CD4-positive, alpha-beta memory T cell (primary cell): ENCODE measurements around the gene WIZ. TPM values are rescaled to one million over a fixed set of nuclear protein-coding genes. Genes with fewer than 3 reads are reported as not detected.

Source experiments
- CTCF ChIA-PET: fragments of 350-600 bp; sonication (Branson Sonifier 250); formaldehyde crosslinking; loops from one replicate; lab custom pipeline; 2021; ENCODE audit warnings: inconsistent platforms; ENCODE audit not compliant: partially characterized antibody; lab: Charles Lee
- POLR2A ChIA-PET: fragments of 350-600 bp; sonication (Branson Sonifier 250); formaldehyde crosslinking; loops from one replicate; lab custom pipeline; 2021; ENCODE audit not compliant: partially characterized antibody; lab: Charles Lee
- DNase-seq, 5 donors: peaks; one replicate each; pipeline versions ENCODE4 v3.0.0 to v3.0.0-alpha.2; 2020 to 2022; ENCODE audit warnings: mixed read lengths in 1 of 5
- H3K27ac ChIP-seq: one replicate; pipeline ENCODE4 v1.7.0; 2013; ENCODE audit warnings: low read depth, low read length
- H3K27me3 ChIP-seq: 2 replicates; pipeline ENCODE4 v1.7.0; 2013; ENCODE audit warnings: mild to moderate bottlenecking, low read length, moderate library complexity; ENCODE audit not compliant: insufficient read depth
- H3K36me3 ChIP-seq: 2 replicates; pipeline ENCODE4 v1.7.0; 2013; ENCODE audit warnings: mild to moderate bottlenecking, low read length, moderate library complexity; ENCODE audit not compliant: insufficient read depth
- H3K4me1 ChIP-seq: 2 replicates; pipeline ENCODE4 v1.7.0; 2013; ENCODE audit warnings: mild to moderate bottlenecking, low read length, moderate library complexity; ENCODE audit not compliant: insufficient read depth
- H3K4me3 ChIP-seq, 2 donors: one replicate each; pipeline ENCODE4 v1.7.0; 2013; ENCODE audit warnings: low read length in 2 of 2, mild to moderate bottlenecking in 1 of 2
- H3K9me3 ChIP-seq, 2 donors: one replicate each; pipeline ENCODE4 v1.7.0; 2013; ENCODE audit warnings: low read length in 2 of 2, control low read depth in 1 of 2; ENCODE audit not compliant: control insufficient read depth in 1 of 2
- H3K27ac Mint-ChIP-seq, 7 donors: one replicate each; pipeline ENCODE4 v1.8.0; 2020 to 2021; ENCODE audit warnings: mixed read lengths in 7 of 7, mild to moderate bottlenecking in 6 of 7, inconsistent platforms in 3 of 7, moderate library complexity in 3 of 7
- H3K27me3 Mint-ChIP-seq, 2 donors: one replicate each; pipeline ENCODE4 v1.8.0; 2020 to 2021; ENCODE audit warnings: mixed read lengths in 2 of 2
- H3K36me3 Mint-ChIP-seq, 2 donors: one replicate each; pipeline ENCODE4 v1.8.0; 2020 to 2021; ENCODE audit warnings: mixed read lengths in 2 of 2, inconsistent platforms in 1 of 2, mild to moderate bottlenecking in 1 of 2
- H3K4me1 Mint-ChIP-seq, 4 donors: one replicate each; pipeline ENCODE4 v1.8.0; 2020 to 2021; ENCODE audit warnings: mixed read lengths in 4 of 4, mild to moderate bottlenecking in 1 of 4
- H3K4me3 Mint-ChIP-seq, 8 donors: one replicate each; pipeline ENCODE4 v1.8.0; 2020 to 2021; ENCODE audit warnings: mixed read lengths in 8 of 8, mild to moderate bottlenecking in 7 of 8, moderate library complexity in 6 of 8, inconsistent platforms in 3 of 8
- H3K9me3 Mint-ChIP-seq, 8 donors: one replicate each; pipeline ENCODE4 v1.8.0; 2020 to 2021; ENCODE audit warnings: mixed read lengths in 8 of 8, mild to moderate bottlenecking in 5 of 8, inconsistent platforms in 3 of 8, moderate library complexity in 1 of 8
- intact Hi-C: fragments of 100-400 bp; cut with micrococcal nuclease; formaldehyde crosslinking; loops from one replicate; pipeline ENCODE4 v1.15.1; 2023
- microRNA-seq: library from miRNA; unstranded; fragments of <30 nt; microRNA quantifications from one replicate; pipeline ENCODE4 v1.2.0, GENCODE V29; 2021; ENCODE audit warnings: borderline replicate concordance, borderline number of aligned reads, borderline microRNAs expressed, mixed read lengths
- polyA plus RNA-seq, 2 donors: library from polyadenylated mRNA; unstranded; fragments of 300-500 nt; fragmentation: Illumina TruSeq; gene quantifications; one replicate each; pipeline ENCODE4 v1.2.3, GENCODE V29; 2021
- total RNA-seq, 2 experiments: library from RNA; stranded (reverse); gene quantifications; one replicate each; pipeline ENCODE4 v1.2.3, GENCODE V29; 2021

WIZ gene
- total and polyA plus RNA-seq, 4 experiments from 2014 or later = 0.03 to 30.0 (median 15.6) TPM

DNA sequence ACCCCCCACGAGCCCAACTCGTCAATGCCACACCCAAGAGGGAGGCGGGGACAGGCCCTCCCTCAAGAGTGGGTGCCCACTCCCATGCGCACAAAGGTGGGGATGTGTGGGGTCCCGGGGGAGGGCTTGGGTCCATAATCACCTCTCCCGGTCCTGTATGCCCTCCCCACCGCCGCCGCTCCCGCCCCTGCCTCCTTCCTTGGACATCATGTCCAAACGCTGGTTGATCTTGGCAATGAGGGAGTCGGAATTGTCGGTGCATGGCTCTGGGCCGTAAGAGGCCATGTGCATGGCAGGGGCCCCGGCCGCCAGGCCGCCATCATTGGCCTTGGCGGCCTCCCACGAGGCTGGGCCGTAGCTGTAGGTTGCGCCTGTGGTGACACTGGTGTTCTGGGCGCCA is 76.1 kb downstream of the WIZ start:
- peak overlapping the region in 2 of 7 donors; percentile 29 to 77 for H3K27ac Mint-ChIP-seq

DNA sequence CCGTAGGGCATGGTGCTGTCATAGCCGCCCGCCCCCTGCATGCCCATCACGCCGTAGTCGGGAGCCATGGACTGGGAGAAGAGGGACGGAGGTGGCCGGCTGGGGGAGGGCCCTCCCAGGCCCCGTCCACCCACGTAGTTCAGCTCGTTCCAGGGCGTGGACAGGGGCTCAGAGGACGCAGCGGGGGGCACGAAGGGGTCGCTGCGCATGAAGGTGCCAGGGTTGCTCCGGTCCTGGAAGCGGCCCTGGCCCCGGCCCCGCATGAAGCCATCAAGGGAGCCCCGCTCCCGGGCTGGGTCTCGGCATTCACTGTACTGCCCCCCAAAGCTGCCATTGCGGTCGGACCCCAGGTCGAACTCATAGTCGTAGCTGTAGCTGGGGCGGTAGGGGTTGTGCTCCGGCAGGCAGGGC is 76.9 kb downstream of the WIZ start:
- Mint-ChIP-seq H3K4me3 (no peak overlapping the region), H3K27me3 (no peaks in the 10 kb centered on the region), H3K27ac (peak overlapping the region in 2 of 7 donors; percentile 22 to 75), H3K36me3 (peaks cover 17 to 53% of the 10 kb centered on the region in 2 donors), H3K4me1 (peaks cover 14 to 38% (median 21%) of the 10 kb centered on the region in 4 donors), H3K9me3 (peaks cover 0 to 1% (median 0%) of the 10 kb centered on the region in 8 donors)
- Histone ChIP-seq H3K27me3 (no peaks in the 10 kb centered on the region), H3K4me1 (peaks cover 30% of the 10 kb centered on the region), H3K36me3 (peaks cover 55% of the 10 kb centered on the region), H3K4me3 (no peak overlapping the region), H3K9me3 (no peaks in the 10 kb centered on the region), H3K27ac (no peak overlapping the region)
- POLR2A ChIA-PET = no interaction called here
- CTCF ChIA-PET = interaction anchor here (0.9 kb wide), 1 partner anchor 14 kb away, joined by 3 read pairs; no protein-coding TSS in a partner anchor
- DNase-seq = no peak
- intact Hi-C loops = no loop called here

More for the DNA sequence above, 76.1 kb downstream of the WIZ start:
- ChIA-PET POLR2A (no interaction called here), CTCF (no interaction called here)
- no peak overlapping the region for H3K27ac ChIP-seq
- H3K36me3 ChIP-seq = peaks cover 47% of the 10 kb centered on the region
- Mint-ChIP-seq H3K9me3 (no peaks in the 10 kb centered on the region), H3K4me3 (peak overlapping the region in 1 of 8 donors; percentile 16), H3K36me3 (peaks cover 13 to 55% of the 10 kb centered on the region in 2 donors), H3K4me1 (peaks cover 17 to 44% (median 27%) of the 10 kb centered on the region in 4 donors), H3K27me3 (no peaks in the 10 kb centered on the region)
- no peaks in the 10 kb centered on the region for H3K9me3 ChIP-seq
- H3K27me3 ChIP-seq = no peaks in the 10 kb centered on the region
- H3K4me1 ChIP-seq = peaks cover 32% of the 10 kb centered on the region
- H3K4me3 ChIP-seq = no peak overlapping the region
- intact Hi-C loops = no loop called here
- no peak for DNase-seq

DNA sequence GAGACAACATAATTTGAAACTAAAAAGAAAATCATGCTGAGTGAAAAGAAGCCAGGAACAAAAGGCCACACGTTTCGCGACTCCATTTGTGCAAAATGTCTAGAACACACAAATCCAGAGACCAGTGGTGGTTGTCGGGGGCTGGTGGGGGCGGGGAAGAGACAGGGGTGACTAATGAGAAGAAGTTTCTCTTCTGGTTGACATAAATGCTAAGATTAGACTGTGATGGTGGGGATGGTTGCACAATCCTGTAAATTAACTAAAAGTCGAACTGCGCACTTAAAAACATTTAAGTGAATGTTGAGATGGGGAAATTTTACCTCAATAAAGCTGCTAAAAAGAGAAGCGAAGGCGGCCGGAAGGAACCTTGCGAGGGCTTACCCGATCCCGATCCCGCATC is 77.3 kb downstream of the WIZ start:
- DNase-seq = no peak
- Histone ChIP-seq H3K4me1 (peaks cover 26% of the 10 kb centered on the region), H3K27ac (no peak overlapping the region), H3K36me3 (peaks cover 59% of the 10 kb centered on the region), H3K27me3 (no peaks in the 10 kb centered on the region), H3K4me3 (no peak overlapping the region), H3K9me3 (no peaks in the 10 kb centered on the region)
- Mint-ChIP-seq H3K36me3 (peaks cover 20 to 54% of the 10 kb centered on the region in 2 donors), H3K27ac (peak overlapping the region in 1 of 7 donors; percentile 75), H3K4me1 (peaks cover 13 to 34% (median 17%) of the 10 kb centered on the region in 4 donors), H3K9me3 (peaks cover 0 to 1% (median 0%) of the 10 kb centered on the region in 8 donors), H3K27me3 (no peaks in the 10 kb centered on the region), H3K4me3 (no peak overlapping the region)
- POLR2A ChIA-PET = no interaction called here
- intact Hi-C loops = no loop called here
- CTCF ChIA-PET = interaction anchor here (0.9 kb wide), 1 partner anchor 14 kb away, joined by 3 read pairs; no protein-coding TSS in a partner anchor

DNA sequence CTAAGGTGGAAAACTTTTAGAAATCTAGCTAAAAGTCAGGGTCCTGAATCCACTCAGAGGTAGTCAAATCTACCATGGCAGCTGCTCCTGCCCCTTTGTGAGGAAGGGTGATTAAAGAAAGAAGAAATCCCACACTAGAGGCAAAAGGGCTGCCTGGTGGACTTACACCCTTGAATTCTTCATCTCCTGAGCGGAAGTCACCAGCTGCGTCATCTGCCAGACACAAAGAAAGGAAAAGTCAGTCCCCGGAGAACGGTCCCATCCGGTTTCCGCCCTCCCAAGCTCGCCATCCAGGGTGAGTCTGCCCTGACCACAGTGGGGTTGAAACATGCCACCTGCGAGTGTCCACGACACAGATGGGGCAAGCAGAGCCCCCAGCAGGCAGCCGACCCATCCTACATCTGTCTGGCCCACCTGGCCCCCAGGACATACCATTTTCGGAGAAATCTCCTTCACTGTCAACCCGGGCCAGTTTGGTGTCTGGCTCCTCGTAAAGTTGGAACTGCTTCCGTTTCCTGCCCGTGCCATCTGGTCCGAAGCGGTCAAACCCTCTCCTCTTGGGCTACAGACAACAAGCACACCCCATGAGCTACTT is 77.9 kb downstream of the WIZ start:
- Mint-ChIP-seq H3K27me3 (no peaks in the 10 kb centered on the region), H3K27ac (no peak overlapping the region), H3K36me3 (peaks cover 20 to 60% of the 10 kb centered on the region in 2 donors), H3K4me1 (peaks cover 9 to 28% (median 13%) of the 10 kb centered on the region in 4 donors), H3K4me3 (no peak overlapping the region), H3K9me3 (peaks cover 0 to 1% (median 0%) of the 10 kb centered on the region in 8 donors)
- DNase-seq = no peak
- H3K9me3 ChIP-seq = no peaks in the 10 kb centered on the region
- H3K27ac ChIP-seq = no peak overlapping the region
- POLR2A ChIA-PET = interaction anchor here (2.0 kb wide), 1 partner anchor 8 kb away, joined by 8 read pairs; the partner anchor contains the start of gene AKAP8
- peaks cover 62% of the 10 kb centered on the region for H3K36me3 ChIP-seq
- no peak overlapping the region for H3K4me3 ChIP-seq
- CTCF ChIA-PET = interaction anchor here (1.3 kb wide), 1 partner anchor 36 kb away, joined by 4 read pairs; no protein-coding TSS in a partner anchor
- H3K4me1 ChIP-seq = peaks cover 20% of the 10 kb centered on the region
- intact Hi-C loops = no loop called here
- H3K27me3 ChIP-seq = no peaks in the 10 kb centered on the region

DNA sequence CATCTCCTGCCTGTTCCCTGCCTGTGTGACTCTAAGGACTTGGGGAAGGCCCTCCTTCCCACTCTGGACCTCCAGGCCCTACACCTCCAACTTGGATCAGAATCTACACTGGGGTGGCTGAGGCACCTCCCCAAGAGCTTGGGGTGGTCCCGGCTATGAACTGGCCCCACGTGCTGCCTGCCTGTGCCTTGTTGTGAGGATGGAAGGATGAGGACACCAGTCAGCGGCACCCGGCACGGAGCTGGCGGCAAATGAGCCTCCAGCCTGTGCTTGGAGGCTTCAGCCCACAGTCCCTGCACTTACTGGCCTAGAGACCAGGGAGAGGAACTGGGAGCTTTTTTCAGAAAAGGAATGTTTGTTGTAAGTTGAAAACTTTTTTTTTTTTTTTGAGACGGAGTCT is 78.6 kb downstream of the WIZ start:
- Mint-ChIP-seq H3K4me1 (peaks cover 5 to 22% (median 8%) of the 10 kb centered on the region in 4 donors), H3K9me3 (peaks cover 0 to 1% (median 0%) of the 10 kb centered on the region in 8 donors), H3K4me3 (no peak overlapping the region), H3K36me3 (peaks cover 20 to 60% of the 10 kb centered on the region in 2 donors), H3K27me3 (no peaks in the 10 kb centered on the region), H3K27ac (no peak overlapping the region)
- Histone ChIP-seq H3K9me3 (no peaks in the 10 kb centered on the region), H3K27ac (no peak overlapping the region), H3K4me1 (peaks cover 13% of the 10 kb centered on the region), H3K36me3 (peaks cover 62% of the 10 kb centered on the region), H3K27me3 (no peaks in the 10 kb centered on the region), H3K4me3 (no peak overlapping the region)
- POLR2A ChIA-PET = interaction anchor here (0.7 to 2.0 kb wide), 2 partner anchors 8 to 48 kb away, joined by 3 to 8 read pairs; partner anchors contain the start of gene AKAP8
- CTCF ChIA-PET = interaction anchor here (1.3 kb wide), 1 partner anchor 35 kb away, joined by 4 read pairs; no protein-coding TSS in a partner anchor
- DNase-seq = no peak
- intact Hi-C loops = no loop called here

Small RNA genes lying within 50 kb of the gene (microRNA-seq; reads per million reads assigned to microRNA genes)
- gene MIR1470 = not detected

Other genes starting within 250 kb of the WIZ start
- under 1 TPM; 0.14 to 0.23 TPM for gene NOTCH3, start 249.0 kb downstream of the WIZ start, total RNA-seq
- gene NOTCH3, start 249.0 kb downstream of the WIZ start, polyA plus RNA-seq = not detected
- under 1 TPM in 1 of 2 experiments, not detected in 1; 0.29 TPM for gene EPHX3, start 217.5 kb downstream of the WIZ start, total RNA-seq
- gene EPHX3, start 217.5 kb downstream of the WIZ start, polyA plus RNA-seq = not detected
- 100 to 1,000 TPM; 149 to 152 TPM for gene BRD4, start 117.4 kb downstream of the WIZ start, total RNA-seq
- gene BRD4, start 117.4 kb downstream of the WIZ start, polyA plus RNA-seq = 10 to 100 TPM in 1 of 2 donors, 1 to 10 TPM in 1; 4.2 to 48.2 TPM
- 10 to 100 TPM; 69.9 to 71.5 TPM for gene AKAP8, start 70.2 kb downstream of the WIZ start, total RNA-seq
- gene AKAP8, start 70.2 kb downstream of the WIZ start, polyA plus RNA-seq = 10 to 100 TPM; 10.8 to 23.6 TPM
- 100 to 1,000 TPM; 177 to 182 TPM for gene AKAP8L, start 31.0 kb downstream of the WIZ start, total RNA-seq
- 10 to 100 TPM; 31.4 to 61.4 TPM for gene AKAP8L, start 31.0 kb downstream of the WIZ start, polyA plus RNA-seq
- 100 to 1,000 TPM; 229 to 238 TPM for gene RASAL3, start 14.6 kb upstream of the WIZ start, total RNA-seq
- gene RASAL3, start 14.6 kb upstream of the WIZ start, polyA plus RNA-seq = 100 to 1,000 TPM in 1 of 2 donors, 10 to 100 TPM in 1; 37.4 to 106 TPM
- gene PGLYRP2, start 29.5 kb upstream of the WIZ start, total RNA-seq = under 1 TPM; 0.61 to 0.91 TPM
- gene PGLYRP2, start 29.5 kb upstream of the WIZ start, polyA plus RNA-seq = under 1 TPM; 0.19 to 0.23 TPM
- under 1 TPM; 0.44 to 0.61 TPM for gene CYP4F22, start 58.6 kb upstream of the WIZ start, total RNA-seq
- 1 to 10 TPM; 1.1 to 1.7 TPM for gene CYP4F22, start 58.6 kb upstream of the WIZ start, polyA plus RNA-seq
- gene CYP4F8, start 165.3 kb upstream of the WIZ start, total RNA-seq = not detected
- not detected for gene CYP4F8, start 165.3 kb upstream of the WIZ start, polyA plus RNA-seq
- gene CYP4F3, start 190.9 kb upstream of the WIZ start, total RNA-seq = not detected
- gene CYP4F3, start 190.9 kb upstream of the WIZ start, polyA plus RNA-seq = not detected
- gene CYP4F12, start 223.1 kb upstream of the WIZ start, total RNA-seq = 1 to 10 TPM; 3.7 to 5.2 TPM
- gene CYP4F12, start 223.1 kb upstream of the WIZ start, polyA plus RNA-seq = under 1 TPM; 0.22 to 0.68 TPM